ENCODE data around the gene DNM2. TPM values are rescaled to one million over a fixed set of nuclear protein-coding genes. Genes with fewer than 3 reads are reported as not detected.

DNM2 gene
- total and polyA plus RNA-seq, 7 donors = 70.6 to 149 (median 122) TPM

DNA sequence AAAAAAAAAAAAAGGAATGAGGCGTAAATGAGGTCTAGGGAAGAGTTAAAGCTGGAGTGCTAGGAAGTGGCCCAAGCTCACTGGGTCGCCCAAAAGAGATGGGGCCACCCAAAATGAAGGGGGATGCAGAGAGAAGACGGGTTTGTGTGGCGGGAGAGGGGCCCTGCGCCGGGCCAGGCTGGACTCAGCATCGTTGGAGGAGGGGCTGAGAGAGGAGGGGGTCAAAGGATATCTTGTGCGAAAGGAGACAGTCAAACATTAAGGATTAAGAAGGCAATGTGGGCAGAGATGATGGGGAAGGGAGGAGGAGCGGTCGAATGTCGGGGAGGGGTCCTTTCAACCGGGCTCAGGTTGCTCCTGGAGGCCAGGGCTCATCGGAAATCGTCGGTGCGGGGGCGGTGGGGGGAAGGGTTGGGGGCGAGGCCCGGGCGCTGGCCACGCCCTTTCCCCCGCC is 152.6 kb downstream of the DNM2 start:
- TF ChIP-seq, protein P1, sequence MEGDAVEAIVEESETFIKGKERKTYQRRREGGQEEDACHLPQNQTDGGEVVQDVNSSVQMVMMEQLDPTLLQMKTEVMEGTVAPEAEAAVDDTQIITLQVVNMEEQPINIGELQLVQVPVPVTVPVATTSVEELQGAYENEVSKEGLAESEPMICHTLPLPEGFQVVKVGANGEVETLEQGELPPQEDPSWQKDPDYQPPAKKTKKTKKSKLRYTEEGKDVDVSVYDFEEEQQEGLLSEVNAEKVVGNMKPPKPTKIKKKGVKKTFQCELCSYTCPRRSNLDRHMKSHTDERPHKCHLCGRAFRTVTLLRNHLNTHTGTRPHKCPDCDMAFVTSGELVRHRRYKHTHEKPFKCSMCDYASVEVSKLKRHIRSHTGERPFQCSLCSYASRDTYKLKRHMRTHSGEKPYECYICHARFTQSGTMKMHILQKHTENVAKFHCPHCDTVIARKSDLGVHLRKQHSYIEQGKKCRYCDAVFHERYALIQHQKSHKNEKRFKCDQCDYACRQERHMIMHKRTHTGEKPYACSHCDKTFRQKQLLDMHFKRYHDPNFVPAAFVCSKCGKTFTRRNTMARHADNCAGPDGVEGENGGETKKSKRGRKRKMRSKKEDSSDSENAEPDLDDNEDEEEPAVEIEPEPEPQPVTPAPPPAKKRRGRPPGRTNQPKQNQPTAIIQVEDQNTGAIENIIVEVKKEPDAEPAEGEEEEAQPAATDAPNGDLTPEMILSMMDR (IDR thresholded peaks at IDR 0.05) = no peak
- no peaks in the 10 kb centered on the region for H3K36me3 ChIP-seq (ENCODE audit: insufficient read depth in 1 of 2, low read depth in 1 of 2)
- peaks cover 17% of the 10 kb centered on the region for H3K4me1 ChIP-seq
- peak overlapping the region; percentile 61 for H3K4me3 ChIP-seq
- no peaks in the 10 kb centered on the region for H3K27me3 ChIP-seq (ENCODE audit: insufficient read depth in 3 of 3, low read length in 2 of 3)
- whole genome bisulfite sequencing, 3 donors = 2 to 5% (median 4%) methylated on average over 15 to 22 of the region's 22 CpGs
- ATAC-seq (no peak), DNase-seq (no peak)
- H3K9me3 ChIP-seq = no peaks in the 10 kb centered on the region
- intact Hi-C loops (cut with DNase I) = no loop called here
- H3K27ac ChIP-seq = peak overlapping the region; percentile 72

GRCh38 chr19:10870955-10871603 is 153.2 kb downstream of the DNM2 start, which contains the start of gene CARM1:
TSS of gene CARM1 (plus strand) at chr19:10871553. CDS start at chr19:10871703, 150 bp downstream.
- H3K36me3 ChIP-seq (ENCODE audit: insufficient read depth in 1 of 2, low read depth in 1 of 2) = no peaks in the 10 kb centered on the region
- H3K27me3 ChIP-seq (ENCODE audit: insufficient read depth in 3 of 3, low read length in 2 of 3) = no peaks in the 10 kb centered on the region
- TF ChIP-seq, protein P1 (IDR thresholded peaks at IDR 0.05) = peak; percentile 76
- peak within 1 kb of the TSS; percentile 96 for H3K27ac ChIP-seq
- no peaks in the 10 kb centered on the region for H3K9me3 ChIP-seq
- DNase-seq (peak; percentile 99 to 100), ATAC-seq (peak; percentile 90 to 94 (median 92))
- intact Hi-C loops (cut with DNase I) = no loop called here
- H3K4me3 ChIP-seq = peak within 1 kb of the TSS; percentile 87
- 1% methylated on average over 30 to 75 of the region's 99 CpGs for WGBS, 3 donors
- H3K4me1 ChIP-seq = peaks cover 22% of the 10 kb centered on the region

- intact Hi-C loops (cut with DNase I) = loop anchor here in 1 of 2 donors (2.0 kb wide), 1 partner anchor 53 kb away; no protein-coding TSS in a partner anchor
- Histone ChIP-seq H3K27ac (peak overlapping the region; percentile 96), H3K36me3 (ENCODE audit: insufficient read depth in 1 of 2, low read depth in 1 of 2) (no peaks in the 10 kb centered on the region), H3K9me3 (no peaks in the 10 kb centered on the region), H3K4me3 (peak overlapping the region; percentile 87), H3K27me3 (ENCODE audit: insufficient read depth in 3 of 3, low read length in 2 of 3) (no peaks in the 10 kb centered on the region), H3K4me1 (peaks cover 31% of the 10 kb centered on the region)
- DNase-seq (peak; percentile 58 to 81), ATAC-seq (no peak)
- 0 to 1% (median 1%) methylated on average over 56 to 90 of the region's 90 CpGs for WGBS, 3 donors
- TF ChIP-seq, protein P1 (IDR thresholded peaks at IDR 0.05) = no peak
These were observed 154.0 kb downstream of the DNM2 start for GRCh38 chr19:10871711-10872545.

GRCh38 chr19:10872546-10873107 is 154.7 kb downstream of the DNM2 start:
- TF ChIP-seq, protein P1 (IDR thresholded peaks at IDR 0.05) = no peak
- Histone ChIP-seq H3K27me3 (ENCODE audit: insufficient read depth in 3 of 3, low read length in 2 of 3) (no peaks in the 10 kb centered on the region), H3K9me3 (no peaks in the 10 kb centered on the region), H3K36me3 (ENCODE audit: insufficient read depth in 1 of 2, low read depth in 1 of 2) (no peaks in the 10 kb centered on the region), H3K27ac (peak overlapping the region; percentile 96), H3K4me1 (peaks cover 38% of the 10 kb centered on the region), H3K4me3 (peak overlapping the region; percentile 87)
- ATAC-seq (no peak), DNase-seq (no peak)
- intact Hi-C loops (cut with DNase I) = loop anchor here in 1 of 2 donors (2.0 kb wide), 1 partner anchor 52 kb away; no protein-coding TSS in a partner anchor
- WGBS, 3 donors = 4 to 11% (median 6%) methylated on average over 16 of the region's 16 CpGs
